ENCODE results near the gene KISS1. TPM values are rescaled to one million over a fixed set of nuclear protein-coding genes. Genes with fewer than 3 reads are reported as not detected.
"Not testable (repeated sequence)": the region's sequence is repeated elsewhere in the genome, so short reads cannot be mapped to it uniquely, and the experiment has no call there.

The KISS1 gene, protein sequence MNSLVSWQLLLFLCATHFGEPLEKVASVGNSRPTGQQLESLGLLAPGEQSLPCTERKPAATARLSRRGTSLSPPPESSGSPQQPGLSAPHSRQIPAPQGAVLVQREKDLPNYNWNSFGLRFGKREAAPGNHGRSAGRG
- total RNA-seq (not detected), polyA plus RNA-seq (not detected)
- long read RNA-seq, donor 1: 0 reads
- long read RNA-seq, donor 2: 0 reads
- long read RNA-seq, donor 3: 0 reads
- long read RNA-seq, donor 4: 0 reads

DNA sequence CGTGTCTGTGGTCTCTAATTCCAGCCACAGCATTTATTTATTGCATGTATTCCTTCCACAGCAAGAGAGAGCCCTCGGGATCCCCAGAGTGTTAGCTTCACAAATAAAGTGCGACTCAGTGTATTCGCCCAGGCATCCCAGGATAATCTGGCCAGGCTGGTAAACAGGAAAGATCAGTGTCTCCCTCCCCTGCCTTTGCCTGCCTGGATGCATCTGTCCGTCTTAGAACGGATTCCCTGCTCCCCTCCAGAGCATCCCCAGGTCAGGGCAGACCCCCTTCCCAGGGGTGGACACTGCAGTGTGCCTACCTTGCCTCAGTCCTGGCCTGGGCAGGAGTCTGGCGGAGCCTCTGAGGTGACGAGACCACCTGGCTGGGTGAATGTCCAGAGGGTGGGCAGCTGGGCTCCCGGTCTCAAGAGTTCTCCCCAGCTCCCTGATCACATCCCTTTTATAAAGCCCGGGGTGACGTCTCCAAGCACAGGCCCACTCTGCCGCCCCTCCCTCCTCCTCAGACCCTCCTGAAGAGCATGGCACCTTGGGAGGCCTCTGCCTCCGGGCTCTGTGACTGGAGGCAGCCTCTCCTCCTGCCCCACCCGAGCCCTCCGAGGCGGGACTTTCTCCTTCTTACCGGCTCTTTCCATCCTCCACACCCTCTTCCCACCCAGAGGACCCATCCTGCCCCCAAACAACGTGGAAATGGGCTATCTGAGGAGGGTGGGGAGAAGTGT lies at the start of gene KISS1:
KISS1 (minus strand) TSS at position 424 of the 728 bp plus-strand sequence. CDS start 3,615 bp downstream, outside the sequence.
- Histone ChIP-seq H3K27ac (ENCODE audit: low read length) (no peak within 1 kb of the TSS), H3K9me3 (ENCODE audit: control insufficient read depth, low read length) (no peaks in the 10 kb centered on the region), H3K4me1 (ENCODE audit: control insufficient read depth, insufficient read depth, low read length) (no peaks in the 10 kb centered on the region), H3K27me3 (ENCODE audit: control insufficient read depth, insufficient read depth) (no peaks in the 10 kb centered on the region), H3K4me3 (ENCODE audit: low read length) (no peak within 1 kb of the TSS)
- no peak for ATAC-seq
- WGBS: 59% methylated on average over 18 of the region's 18 CpGs
- no peak for DNase-seq
- intact Hi-C loops (cut with DNase I): no loop called here

DNA sequence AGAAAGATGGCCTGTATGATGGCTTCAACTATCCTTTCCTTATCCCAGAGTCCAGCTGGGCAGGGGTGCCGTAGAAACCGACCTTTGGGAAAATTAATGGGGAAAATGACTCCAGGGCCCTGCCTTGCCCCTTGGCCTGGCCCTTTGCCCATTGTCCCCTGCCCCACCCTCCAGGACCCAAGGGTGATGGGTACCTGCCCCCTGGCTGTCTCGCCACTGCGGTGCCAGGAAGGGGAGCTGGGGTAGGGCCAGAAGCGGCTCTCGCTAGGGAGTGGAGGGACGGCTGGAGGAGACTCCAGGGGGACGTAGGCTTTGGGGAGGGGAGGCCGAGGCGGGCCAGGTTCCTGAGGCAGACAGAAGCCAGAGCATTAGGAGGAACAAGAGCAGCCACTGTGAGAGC lies 46.6 kb upstream of the KISS1 start:
- ATAC-seq (no peak), DNase-seq (no peak)
- WGBS: 93% methylated on average over 10 of the region's 10 CpGs
- Histone ChIP-seq H3K27ac (ENCODE audit: low read length) (no peak overlapping the region), H3K4me3 (ENCODE audit: low read length) (no peak overlapping the region), H3K27me3 (ENCODE audit: control insufficient read depth, insufficient read depth) (no peaks in the 10 kb centered on the region), H3K4me1 (ENCODE audit: control insufficient read depth, insufficient read depth, low read length) (no peaks in the 10 kb centered on the region), H3K9me3 (ENCODE audit: control insufficient read depth, low read length) (no peaks in the 10 kb centered on the region)
- intact Hi-C loops (cut with DNase I): no loop called here

DNA sequence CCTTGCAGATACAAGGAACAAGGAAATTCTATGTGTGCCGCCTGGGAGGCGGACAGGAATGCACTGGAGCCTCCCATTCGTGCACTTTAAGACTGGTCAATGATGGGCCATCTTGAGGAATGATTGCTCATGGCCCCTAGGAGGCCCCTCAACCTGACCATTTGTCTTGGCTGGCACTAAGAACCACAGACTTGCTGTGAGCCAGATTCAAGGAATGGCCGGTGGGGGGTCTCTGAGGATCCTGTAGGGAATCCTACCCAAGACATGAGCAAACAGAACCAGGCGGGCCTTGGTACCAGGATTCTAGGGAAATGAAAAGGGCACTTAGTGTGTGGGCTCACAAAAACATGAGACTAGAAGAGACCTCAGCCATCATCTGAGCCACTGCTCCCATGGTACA lies 45.6 kb upstream of the KISS1 start:
- H3K27me3 ChIP-seq (ENCODE audit: control insufficient read depth, insufficient read depth): no peaks in the 10 kb centered on the region
- ATAC-seq: no peak
- no peak overlapping the region for H3K27ac ChIP-seq (ENCODE audit: low read length)
- intact Hi-C loops (cut with DNase I): no loop called here
- no peak for DNase-seq
- no peaks in the 10 kb centered on the region for H3K4me1 ChIP-seq (ENCODE audit: control insufficient read depth, insufficient read depth, low read length)
- H3K4me3 ChIP-seq (ENCODE audit: low read length): no peak overlapping the region
- WGBS: 97% methylated on average over 5 of the region's 5 CpGs
- no peaks in the 10 kb centered on the region for H3K9me3 ChIP-seq (ENCODE audit: control insufficient read depth, low read length)

DNA sequence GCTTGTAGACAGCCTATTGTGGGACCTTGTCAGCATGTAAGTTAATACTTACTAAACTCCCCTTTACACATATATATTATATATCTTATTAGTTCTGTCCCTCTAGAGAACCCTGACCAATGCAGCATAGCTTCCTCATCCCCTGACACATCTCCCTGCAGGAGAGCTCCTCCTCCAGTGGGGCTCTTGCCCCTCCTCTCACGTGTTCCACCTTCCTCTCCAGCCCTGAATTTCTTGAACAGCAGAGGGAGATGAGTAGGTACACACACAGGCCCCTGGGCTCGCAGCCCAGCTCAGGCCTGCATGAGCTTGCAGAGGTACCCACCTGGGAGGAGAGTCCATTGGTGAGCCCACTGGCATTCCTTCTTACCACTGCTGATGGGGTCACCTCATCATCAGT lies 44.8 kb upstream of the KISS1 start:
- Histone ChIP-seq H3K27ac (ENCODE audit: low read length) (no peak overlapping the region), H3K9me3 (ENCODE audit: control insufficient read depth, low read length) (no peaks in the 10 kb centered on the region), H3K4me1 (ENCODE audit: control insufficient read depth, insufficient read depth, low read length) (no peaks in the 10 kb centered on the region), H3K4me3 (ENCODE audit: low read length) (no peak overlapping the region), H3K27me3 (ENCODE audit: control insufficient read depth, insufficient read depth) (no peaks in the 10 kb centered on the region)
- DNase-seq: no peak
- WGBS: 54% methylated on average over 2 of the region's 2 CpGs
- intact Hi-C loops (cut with DNase I): no loop called here
- ATAC-seq: peak in 1 of 2 donors; percentile 22

DNA sequence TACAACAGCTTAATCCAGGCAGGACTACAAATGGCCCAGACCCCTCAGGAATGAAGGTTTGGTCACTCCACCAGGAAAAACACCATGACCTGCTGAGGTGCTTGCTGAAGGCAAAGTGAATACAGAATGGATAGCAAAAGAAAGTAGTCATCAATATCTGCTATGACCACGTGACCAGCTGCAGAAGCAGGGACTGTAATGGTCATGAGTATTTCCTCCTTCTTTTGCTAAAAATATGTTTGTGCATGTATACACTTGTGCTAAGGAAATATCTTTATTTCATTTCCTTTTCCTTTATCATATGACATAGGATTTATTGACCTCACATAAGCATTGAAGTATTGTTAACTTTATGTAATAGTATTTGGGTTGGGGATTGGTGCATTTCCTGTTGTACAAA lies 43.9 kb upstream of the KISS1 start:
- H3K4me3 ChIP-seq (ENCODE audit: low read length): no peak overlapping the region
- no peaks in the 10 kb centered on the region for H3K4me1 ChIP-seq (ENCODE audit: control insufficient read depth, insufficient read depth, low read length)
- DNase-seq (no peak), ATAC-seq (no peak)
- H3K9me3 ChIP-seq (ENCODE audit: control insufficient read depth, low read length): no peaks in the 10 kb centered on the region
- no peak overlapping the region for H3K27ac ChIP-seq (ENCODE audit: low read length)
- WGBS: 80% methylated on average over 1 of the region's 1 CpG
- no peaks in the 10 kb centered on the region for H3K27me3 ChIP-seq (ENCODE audit: control insufficient read depth, insufficient read depth)
- intact Hi-C loops (cut with DNase I): no loop called here

DNA sequence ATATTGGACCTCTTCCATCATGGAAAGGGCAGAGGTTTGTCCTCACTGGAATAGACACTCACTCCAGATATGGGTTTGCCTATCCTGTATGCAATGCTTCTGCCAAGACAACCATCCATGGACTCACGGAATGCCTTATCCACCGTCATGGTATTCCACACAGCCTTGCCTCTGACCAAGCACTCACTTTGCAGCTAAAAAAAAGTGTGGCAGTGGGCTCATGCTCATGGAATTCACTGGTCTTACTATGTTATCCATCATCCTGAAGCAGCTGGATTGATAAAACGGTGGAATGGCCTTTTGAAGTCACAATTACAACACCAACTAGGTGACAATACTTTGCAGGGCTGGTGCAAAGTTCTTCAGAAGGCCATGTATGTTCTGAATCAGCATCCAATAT lies 43.1 kb upstream of the KISS1 start:
- H3K9me3 ChIP-seq (ENCODE audit: control insufficient read depth, low read length); H3K27me3 ChIP-seq (ENCODE audit: control insufficient read depth, insufficient read depth); ATAC-seq; DNase-seq; H3K4me3 ChIP-seq (ENCODE audit: low read length); H3K4me1 ChIP-seq (ENCODE audit: control insufficient read depth, insufficient read depth, low read length); intact Hi-C loops (cut with DNase I); H3K27ac ChIP-seq (ENCODE audit: low read length): not testable (repeated sequence)
- 81% methylated on average over 3 of the region's 3 CpGs for WGBS

DNA sequence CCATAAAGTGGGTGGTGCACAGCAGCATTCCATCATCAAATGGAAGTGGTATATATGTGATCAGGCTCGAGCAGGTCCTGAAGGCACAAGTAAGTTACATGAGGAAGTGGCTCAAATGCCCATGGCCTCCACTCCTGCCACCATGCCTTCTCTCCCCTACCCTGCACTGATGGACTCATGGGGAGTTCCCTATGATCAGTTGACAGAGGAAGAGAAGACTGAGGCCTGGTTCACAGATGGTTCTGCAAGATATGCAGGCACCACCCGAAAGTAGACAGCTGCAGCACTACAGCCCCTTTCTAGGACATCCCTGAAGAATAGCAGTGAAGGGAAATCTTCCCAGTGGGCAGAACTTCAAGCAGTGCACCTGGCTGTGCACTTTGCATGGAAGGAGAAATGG lies 42.2 kb upstream of the KISS1 start:
- H3K4me1 ChIP-seq (ENCODE audit: control insufficient read depth, insufficient read depth, low read length); H3K4me3 ChIP-seq (ENCODE audit: low read length); H3K27me3 ChIP-seq (ENCODE audit: control insufficient read depth, insufficient read depth); DNase-seq; H3K9me3 ChIP-seq (ENCODE audit: control insufficient read depth, low read length); intact Hi-C loops (cut with DNase I); H3K27ac ChIP-seq (ENCODE audit: low read length); ATAC-seq: not testable (repeated sequence)
- WGBS: 93% methylated on average over 2 of the region's 2 CpGs

DNA sequence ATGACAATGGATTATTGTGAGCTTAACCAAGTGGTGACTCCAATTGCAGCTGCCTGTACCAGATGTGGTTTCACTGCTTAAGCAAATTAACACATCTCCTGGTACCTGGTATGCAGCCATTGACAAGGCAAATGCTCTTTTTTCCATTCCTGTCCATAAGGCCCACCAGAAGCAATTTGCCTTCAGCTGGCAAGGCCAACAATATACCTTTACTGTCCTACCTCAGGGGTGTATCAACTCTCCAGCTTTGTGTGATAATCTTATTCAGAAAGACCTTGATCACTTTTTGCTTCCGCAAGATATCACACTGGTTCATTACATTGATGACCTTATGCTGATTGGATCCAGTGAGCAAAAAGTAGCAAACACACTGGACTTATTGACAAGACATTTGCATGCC lies 41.2 kb upstream of the KISS1 start:
- ATAC-seq; H3K9me3 ChIP-seq (ENCODE audit: control insufficient read depth, low read length); DNase-seq; H3K4me1 ChIP-seq (ENCODE audit: control insufficient read depth, insufficient read depth, low read length); intact Hi-C loops (cut with DNase I); H3K27ac ChIP-seq (ENCODE audit: low read length); H3K4me3 ChIP-seq (ENCODE audit: low read length); H3K27me3 ChIP-seq (ENCODE audit: control insufficient read depth, insufficient read depth): not testable (repeated sequence)
- 99% methylated on average over 1 of the region's 1 CpG for WGBS

DNA sequence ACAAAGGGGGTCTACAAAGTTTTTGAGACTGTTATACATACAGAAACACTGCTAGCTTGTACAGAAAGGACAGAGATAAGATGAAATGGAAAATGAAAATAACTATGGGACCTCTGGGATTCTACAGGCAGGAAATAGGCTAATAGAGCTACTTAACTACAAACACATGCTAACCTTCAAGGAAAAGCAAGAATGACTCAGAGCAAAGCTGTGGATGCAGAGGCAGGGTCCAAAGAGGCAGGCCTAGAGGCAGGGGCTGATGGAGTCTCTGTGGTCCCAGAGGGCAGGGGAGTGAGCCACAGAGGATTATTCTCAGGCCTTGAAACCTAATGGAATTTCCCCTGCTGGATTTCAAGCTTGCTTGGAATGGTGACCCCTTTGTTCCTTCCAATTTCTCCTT lies 36.2 kb upstream of the KISS1 start:
- intact Hi-C loops (cut with DNase I): no loop called here
- no peak for DNase-seq
- Histone ChIP-seq H3K27me3 (ENCODE audit: control insufficient read depth, insufficient read depth) (no peaks in the 10 kb centered on the region), H3K4me1 (ENCODE audit: control insufficient read depth, insufficient read depth, low read length) (no peaks in the 10 kb centered on the region), H3K4me3 (ENCODE audit: low read length) (no peak overlapping the region), H3K27ac (ENCODE audit: low read length) (no peak overlapping the region), H3K9me3 (ENCODE audit: control insufficient read depth, low read length) (no peaks in the 10 kb centered on the region)
- no peak for ATAC-seq

DNA sequence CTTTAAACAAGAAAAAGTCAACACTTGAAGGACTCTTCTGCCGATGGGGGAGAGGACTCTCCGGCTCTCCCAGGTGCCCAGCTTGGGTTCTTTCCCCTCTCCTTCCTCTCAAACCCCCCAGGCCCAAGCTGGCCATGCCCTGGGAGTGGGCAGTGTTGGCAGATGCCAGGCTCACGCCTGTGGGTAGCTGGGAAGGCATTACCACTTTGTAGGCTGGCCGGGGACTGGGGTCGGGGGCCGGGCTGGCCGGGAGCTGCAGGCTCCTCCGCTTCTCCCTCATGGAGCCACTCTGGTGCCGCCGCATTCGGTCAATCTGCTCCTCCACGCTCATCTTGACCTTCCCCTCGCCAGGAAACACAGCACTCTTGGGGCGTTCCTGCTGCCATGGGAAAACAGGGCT lies 33.9 kb upstream of the KISS1 start:
- DNase-seq (no peak), ATAC-seq (no peak)
- WGBS: 95% methylated on average over 14 of the region's 14 CpGs
- no peaks in the 10 kb centered on the region for H3K27me3 ChIP-seq (ENCODE audit: control insufficient read depth, insufficient read depth)
- no peak overlapping the region for H3K4me3 ChIP-seq (ENCODE audit: low read length)
- no peak overlapping the region for H3K27ac ChIP-seq (ENCODE audit: low read length)
- no peaks in the 10 kb centered on the region for H3K4me1 ChIP-seq (ENCODE audit: control insufficient read depth, insufficient read depth, low read length)
- intact Hi-C loops (cut with DNase I): no loop called here
- no peaks in the 10 kb centered on the region for H3K9me3 ChIP-seq (ENCODE audit: control insufficient read depth, low read length)

DNA sequence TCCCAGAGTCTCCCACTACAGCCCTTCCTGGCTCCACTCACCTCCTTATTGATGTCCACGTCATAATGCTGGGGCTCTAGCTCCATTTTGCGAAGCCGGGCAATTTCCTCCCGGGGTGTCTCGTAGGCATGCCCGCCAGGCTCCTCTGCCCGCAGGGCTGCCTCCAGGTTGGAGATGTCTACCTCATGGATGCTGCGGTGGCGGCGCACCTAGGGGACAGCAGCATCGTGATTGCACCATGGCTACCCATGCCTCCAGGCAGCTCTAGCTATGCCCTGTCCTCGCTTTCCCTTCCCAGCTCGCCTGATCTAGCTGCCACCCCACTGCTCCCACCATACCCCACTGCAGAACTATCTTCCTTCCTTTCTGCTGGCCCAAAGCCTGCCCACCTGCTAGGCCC lies 32.6 kb upstream of the KISS1 start:
- intact Hi-C loops (cut with DNase I): no loop called here
- DNase-seq: no peak
- Histone ChIP-seq H3K27me3 (ENCODE audit: control insufficient read depth, insufficient read depth) (no peaks in the 10 kb centered on the region), H3K4me1 (ENCODE audit: control insufficient read depth, insufficient read depth, low read length) (no peaks in the 10 kb centered on the region), H3K27ac (ENCODE audit: low read length) (no peak overlapping the region), H3K9me3 (ENCODE audit: control insufficient read depth, low read length) (no peaks in the 10 kb centered on the region), H3K4me3 (ENCODE audit: low read length) (no peak overlapping the region)
- no peak for ATAC-seq
- WGBS: 97% methylated on average over 13 of the region's 13 CpGs

All from right cardiac atrium (tissue), 5 donors.